Measurements from ENCODE around the gene ZNF469. TPM values are rescaled to one million over a fixed set of nuclear protein-coding genes. Genes with fewer than 3 reads are reported as not detected.

The ZNF469 gene
- total RNA-seq, 4 donors from 2014 or later = 0.24 to 0.55 (median 0.41) TPM

DNA sequence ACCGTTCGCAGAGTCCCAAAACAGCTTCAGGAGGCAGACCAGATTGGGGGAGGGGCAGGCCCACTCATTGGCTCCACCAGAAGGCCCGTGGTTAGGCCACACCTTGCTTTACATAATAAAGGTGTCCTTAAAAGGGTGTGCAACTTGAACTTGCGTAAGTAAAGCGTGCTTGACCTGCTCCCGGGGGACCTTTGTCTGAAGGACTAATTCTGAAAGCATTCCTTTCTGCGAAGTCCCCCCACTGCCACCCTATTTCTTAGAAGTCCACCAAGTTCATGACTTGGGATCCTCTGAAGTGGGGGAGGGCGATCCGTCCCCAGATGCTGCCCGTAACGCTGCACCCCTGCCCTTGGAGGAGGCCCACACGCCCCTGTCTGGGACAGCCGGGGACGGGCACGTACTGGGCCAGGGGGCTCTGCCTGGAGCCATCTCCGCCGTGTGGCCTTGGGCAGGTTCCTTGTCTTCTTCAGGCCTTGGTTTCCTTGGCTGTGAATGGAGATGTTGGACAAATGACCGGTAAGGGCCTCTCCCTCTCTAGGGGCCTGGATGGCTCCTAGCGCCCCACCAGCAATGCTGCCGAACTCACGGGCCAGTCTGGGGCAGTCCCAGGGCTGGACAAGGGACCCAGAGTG, 823 bp upstream of the ZNF469 start:
- Histone ChIP-seq H3K27ac (no peak overlapping the region), H3K36me3 (no peaks in the 10 kb centered on the region), H3K4me1 (peaks cover 17% of the 10 kb centered on the region), H3K27me3 (peaks cover 47% of the 10 kb centered on the region), H3K9me3 (no peaks in the 10 kb centered on the region), H3K4me3 (no peak overlapping the region)
- TF ChIP-seq POLR2AphosphoS5 (IDR thresholded peaks at IDR 0.05) (no peak), EP300 (IDR thresholded peaks at IDR 0.05) (no peak), POLR2A (IDR thresholded peaks at IDR 0.05) (no peak)
- TF ChIP-seq, protein P1, sequence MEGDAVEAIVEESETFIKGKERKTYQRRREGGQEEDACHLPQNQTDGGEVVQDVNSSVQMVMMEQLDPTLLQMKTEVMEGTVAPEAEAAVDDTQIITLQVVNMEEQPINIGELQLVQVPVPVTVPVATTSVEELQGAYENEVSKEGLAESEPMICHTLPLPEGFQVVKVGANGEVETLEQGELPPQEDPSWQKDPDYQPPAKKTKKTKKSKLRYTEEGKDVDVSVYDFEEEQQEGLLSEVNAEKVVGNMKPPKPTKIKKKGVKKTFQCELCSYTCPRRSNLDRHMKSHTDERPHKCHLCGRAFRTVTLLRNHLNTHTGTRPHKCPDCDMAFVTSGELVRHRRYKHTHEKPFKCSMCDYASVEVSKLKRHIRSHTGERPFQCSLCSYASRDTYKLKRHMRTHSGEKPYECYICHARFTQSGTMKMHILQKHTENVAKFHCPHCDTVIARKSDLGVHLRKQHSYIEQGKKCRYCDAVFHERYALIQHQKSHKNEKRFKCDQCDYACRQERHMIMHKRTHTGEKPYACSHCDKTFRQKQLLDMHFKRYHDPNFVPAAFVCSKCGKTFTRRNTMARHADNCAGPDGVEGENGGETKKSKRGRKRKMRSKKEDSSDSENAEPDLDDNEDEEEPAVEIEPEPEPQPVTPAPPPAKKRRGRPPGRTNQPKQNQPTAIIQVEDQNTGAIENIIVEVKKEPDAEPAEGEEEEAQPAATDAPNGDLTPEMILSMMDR (IDR thresholded peaks at IDR 0.05) = no peak
- WGBS = 71% methylated on average over 8 of the region's 21 CpGs
- peak in 1 of 2 donors; percentile 44 for DNase-seq (ENCODE audit: low spot score in 2 of 2)

DNA sequence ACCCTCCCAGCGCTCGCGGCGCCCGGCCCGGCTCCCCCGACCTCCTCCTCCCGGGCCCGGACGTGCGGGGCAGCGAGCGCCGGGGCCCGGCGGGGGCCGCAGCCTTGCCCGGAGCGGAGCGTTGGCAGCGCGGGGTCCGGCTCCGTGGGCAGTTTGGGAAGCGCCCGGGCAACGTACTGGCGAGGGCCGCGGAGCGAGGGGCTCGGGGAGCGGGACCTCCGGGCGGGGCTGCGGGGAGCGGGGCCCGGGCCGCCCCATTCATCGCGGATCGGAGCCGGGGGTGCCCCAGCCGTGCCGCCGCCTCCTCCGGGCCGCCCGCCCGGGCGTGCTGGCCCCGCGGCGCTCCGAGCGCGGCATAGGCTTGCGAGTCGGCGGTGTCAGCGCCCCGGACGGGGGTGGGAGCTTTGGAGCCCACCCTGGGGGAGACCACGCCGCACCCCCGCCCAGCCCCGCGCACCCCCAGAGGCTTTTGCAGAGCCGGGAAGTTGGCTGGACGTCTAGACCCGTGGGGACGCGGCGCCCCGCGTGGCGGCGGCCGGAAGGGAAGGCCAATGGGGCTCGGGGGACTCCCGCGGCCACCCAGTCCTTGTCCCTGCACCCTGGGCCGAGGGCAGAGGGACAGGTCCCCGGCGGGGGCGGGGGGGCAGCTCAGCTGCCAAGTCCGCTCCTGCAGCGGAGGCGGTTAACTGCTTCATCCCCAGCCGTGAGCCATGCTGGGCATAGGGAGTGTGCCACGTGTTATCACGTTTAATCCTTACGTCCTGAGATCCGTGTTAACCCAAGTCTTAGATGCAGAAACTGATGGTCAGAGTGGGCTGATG, 852 bp downstream of the ZNF469 start:
- under 1% methylated on average over 31 of the region's 94 CpGs for WGBS
- Histone ChIP-seq H3K4me3 (peak overlapping the region; percentile 55), H3K27me3 (peaks cover 59% of the 10 kb centered on the region), H3K36me3 (no peaks in the 10 kb centered on the region), H3K9me3 (no peaks in the 10 kb centered on the region), H3K27ac (peak overlapping the region; percentile 25), H3K4me1 (peaks cover 24% of the 10 kb centered on the region)
- peak in 1 of 2 donors; percentile 67 for DNase-seq (ENCODE audit: low spot score in 2 of 2)
- TF ChIP-seq, protein P1 (IDR thresholded peaks at IDR 0.05) = peak in 1 of 2 donors; percentile 57
- no peak for TF ChIP-seq POLR2AphosphoS5 (IDR thresholded peaks at IDR 0.05)
- TF ChIP-seq POLR2A (IDR thresholded peaks at IDR 0.05) = no peak

DNA sequence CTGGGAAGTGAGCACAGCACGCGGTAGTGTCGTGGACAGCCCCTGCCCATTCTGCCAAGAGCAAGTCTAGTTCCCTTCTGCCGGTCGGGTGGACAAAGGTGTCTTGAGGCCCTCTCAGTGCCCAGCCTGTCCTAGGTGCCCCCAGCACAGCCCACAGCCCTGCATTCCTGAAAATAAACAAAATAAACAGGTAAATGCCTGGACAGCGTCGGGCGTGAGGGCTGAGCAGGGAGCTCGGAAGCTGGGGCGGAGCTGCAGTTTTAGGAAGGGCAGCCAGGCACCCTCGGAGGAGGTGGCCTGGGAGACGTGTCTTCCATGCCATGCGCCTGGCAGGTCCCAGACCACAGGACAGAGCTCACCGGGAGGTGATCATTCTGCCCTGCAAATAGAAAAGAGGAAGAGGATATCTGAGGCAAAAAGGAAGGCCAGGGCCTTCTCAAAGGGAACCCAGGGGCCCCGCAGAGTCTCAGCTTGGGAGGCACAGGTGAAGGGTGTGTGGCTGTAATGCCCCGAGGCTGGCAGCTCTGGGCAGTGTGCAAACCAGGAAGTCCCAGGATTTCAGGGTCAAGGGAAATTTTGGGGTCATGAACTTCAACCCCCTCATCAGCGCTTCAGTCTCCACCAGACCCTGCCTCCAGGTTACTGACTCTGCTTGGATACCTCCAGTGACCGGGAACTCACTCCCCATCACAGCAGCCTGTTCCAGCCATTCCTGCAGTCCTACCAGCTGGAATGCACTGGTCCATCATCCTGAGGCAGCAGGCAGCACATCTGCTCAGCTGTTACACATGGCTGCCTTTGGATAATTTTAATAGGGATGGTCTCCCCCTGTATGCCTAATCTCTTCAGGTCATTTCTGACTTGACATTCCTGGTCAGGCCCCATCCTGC, 1.7 kb downstream of the ZNF469 start:
- H3K27ac ChIP-seq = no peak overlapping the region
- TF ChIP-seq, protein P1 (IDR thresholded peaks at IDR 0.05) = no peak
- no peak for TF ChIP-seq POLR2AphosphoS5 (IDR thresholded peaks at IDR 0.05)
- TF ChIP-seq EP300 (IDR thresholded peaks at IDR 0.05) = no peak
- no peak for TF ChIP-seq POLR2A (IDR thresholded peaks at IDR 0.05)
- H3K4me3 ChIP-seq = peak overlapping the region; percentile 55

DNA sequence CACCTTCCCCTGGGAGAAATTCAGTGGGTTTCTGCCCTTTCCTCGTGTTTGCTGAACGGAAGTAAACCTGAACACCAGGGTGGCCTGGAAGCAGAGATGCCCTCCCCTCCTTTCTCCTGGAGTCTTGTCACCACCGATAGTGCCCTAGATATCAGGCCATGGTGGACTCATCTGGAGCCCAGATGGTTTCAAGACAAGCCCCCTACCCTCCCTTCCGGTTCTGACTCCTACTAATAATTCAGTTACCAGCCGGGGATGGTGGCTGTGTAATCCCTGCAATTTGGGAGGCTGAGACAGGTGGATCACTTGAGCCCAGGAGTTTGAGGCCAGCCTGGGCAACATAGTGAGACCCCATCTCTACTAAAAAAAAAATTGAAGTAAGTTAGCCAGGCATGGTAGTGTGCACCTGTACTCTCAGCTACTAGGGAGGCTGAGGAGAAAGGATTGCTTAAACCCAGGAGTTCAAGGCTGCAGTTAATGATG, 2.4 kb downstream of the ZNF469 start:
- Histone ChIP-seq H3K27ac (no peak overlapping the region), H3K4me3 (no peak overlapping the region), H3K4me1 (peaks cover 24% of the 10 kb centered on the region), H3K9me3 (no peaks in the 10 kb centered on the region), H3K27me3 (peaks cover 66% of the 10 kb centered on the region), H3K36me3 (no peaks in the 10 kb centered on the region)
- DNase-seq (ENCODE audit: low spot score in 2 of 2) = no peak
- WGBS = 84% methylated on average over 5 of the region's 5 CpGs
- TF ChIP-seq POLR2AphosphoS5 (IDR thresholded peaks at IDR 0.05) (no peak), EP300 (IDR thresholded peaks at IDR 0.05) (no peak), POLR2A (IDR thresholded peaks at IDR 0.05) (no peak)
- TF ChIP-seq, protein P1 (IDR thresholded peaks at IDR 0.05) = no peak

More for the DNA sequence above, 1.7 kb downstream of the ZNF469 start:
- WGBS = 50% methylated on average over 13 of the region's 18 CpGs
- H3K27me3 ChIP-seq = peaks cover 63% of the 10 kb centered on the region
- H3K9me3 ChIP-seq = no peaks in the 10 kb centered on the region
- H3K36me3 ChIP-seq = no peaks in the 10 kb centered on the region
- DNase-seq (ENCODE audit: low spot score in 2 of 2) = peak in 1 of 2 donors; percentile 52
- H3K4me1 ChIP-seq = peaks cover 24% of the 10 kb centered on the region

Data from suprapubic skin (tissue), 4 donors.